ENCODE measurements around the gene LRRC15.
A peak's percentile ranks its signal among the peaks of the same experiment; 100 is the strongest.

LRRC15 gene

DNA sequence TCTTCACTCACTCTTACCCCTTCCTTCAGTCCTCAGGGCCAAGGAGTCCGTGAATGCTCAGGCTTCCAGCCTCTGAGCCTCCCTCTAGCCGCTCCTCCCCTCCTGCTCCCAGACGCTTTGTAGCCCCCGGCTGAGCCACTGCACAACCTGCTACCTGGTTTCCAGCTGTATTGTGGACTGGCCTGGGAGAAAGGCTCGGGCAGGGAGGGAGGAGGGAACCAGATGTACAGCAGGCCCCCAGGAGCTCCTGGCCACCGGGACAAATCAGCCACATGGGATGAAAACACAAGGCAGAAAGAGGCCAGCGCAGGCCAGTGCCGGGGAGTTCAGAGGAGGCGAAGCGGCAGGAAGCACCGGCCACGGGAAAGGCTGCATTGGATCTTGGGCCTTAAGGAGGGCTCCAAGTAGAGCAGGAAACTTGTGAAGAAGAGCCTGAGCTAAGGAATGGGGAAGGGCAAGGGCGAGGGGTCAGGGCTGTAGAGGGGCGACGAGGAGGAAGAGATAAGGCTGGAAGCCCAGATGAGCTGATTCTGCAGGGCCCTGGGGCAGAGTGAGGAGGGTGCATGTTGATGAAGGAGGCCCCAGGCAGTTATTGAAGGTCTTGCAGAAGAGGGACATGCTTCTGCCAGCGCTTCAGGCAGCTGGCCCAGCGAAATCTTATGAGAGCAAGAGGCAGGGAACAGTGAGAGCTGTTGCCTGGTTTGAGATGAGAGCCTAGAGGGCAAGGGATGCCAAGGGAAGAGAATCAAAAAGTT is 32.8 kb downstream of the LRRC15 start:
- DNase-seq (ENCODE audit: low read depth in 3 of 3, low spot score in 1 of 3) = no peak

DNA sequence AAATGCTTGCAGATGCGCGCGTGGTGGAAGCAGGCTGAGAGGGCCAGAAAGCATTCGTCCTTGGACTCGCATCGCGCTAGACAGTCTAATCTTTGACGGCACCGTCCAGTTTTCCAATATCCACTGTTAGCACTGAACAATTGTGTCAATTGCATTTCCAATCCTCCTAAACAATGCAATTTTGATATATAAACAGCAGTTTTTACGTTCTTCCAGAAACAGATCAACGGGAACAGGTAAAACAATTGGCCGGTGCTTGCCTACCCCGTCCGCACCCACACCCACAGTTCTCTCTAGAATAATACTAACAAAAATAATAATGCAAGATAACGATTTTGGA is 35.6 kb downstream of the LRRC15 start:
- DNase-seq (ENCODE audit: low read depth in 3 of 3, low spot score in 1 of 3) = no peak

DNA sequence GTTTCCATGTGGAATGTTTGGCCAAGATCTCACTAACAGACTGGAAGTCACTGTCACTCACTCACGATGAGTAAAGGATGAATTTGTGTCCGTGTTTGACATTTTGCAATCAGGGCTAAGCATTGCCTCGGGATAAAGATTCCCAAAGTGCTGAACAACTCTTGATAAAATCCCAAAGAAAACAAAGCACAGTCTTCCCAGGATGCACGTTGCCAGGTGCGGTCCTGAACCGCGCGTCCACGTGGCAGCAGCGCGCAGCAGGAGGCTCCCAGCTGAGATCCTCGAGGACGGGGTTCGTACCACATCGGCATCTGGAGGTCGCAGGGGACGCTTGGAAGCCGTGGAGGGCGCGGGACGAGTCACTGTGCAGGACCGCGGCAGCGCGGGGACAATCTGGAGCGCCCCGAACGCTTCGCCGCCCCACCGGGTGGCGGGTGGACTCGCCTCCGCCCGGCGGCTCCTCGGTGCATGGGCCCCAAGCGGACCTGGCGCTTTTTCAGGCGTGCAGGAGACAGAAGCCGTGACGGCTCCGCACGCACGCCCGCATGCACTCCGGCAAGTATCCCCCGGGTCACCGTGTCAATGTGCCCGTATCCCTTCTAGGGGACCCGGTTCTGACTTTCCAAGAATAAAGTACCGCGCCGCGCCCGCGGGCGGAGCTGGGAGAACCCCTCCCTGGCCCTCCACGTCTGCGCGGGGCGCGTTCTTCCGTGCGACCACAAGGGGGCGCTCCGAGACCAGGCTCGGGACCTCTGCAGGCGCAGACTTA is 36.1 kb downstream of the LRRC15 start:
- peak; percentile 63 to 92 (median 82) for DNase-seq (ENCODE audit: low read depth in 3 of 3, low spot score in 1 of 3)

DNA sequence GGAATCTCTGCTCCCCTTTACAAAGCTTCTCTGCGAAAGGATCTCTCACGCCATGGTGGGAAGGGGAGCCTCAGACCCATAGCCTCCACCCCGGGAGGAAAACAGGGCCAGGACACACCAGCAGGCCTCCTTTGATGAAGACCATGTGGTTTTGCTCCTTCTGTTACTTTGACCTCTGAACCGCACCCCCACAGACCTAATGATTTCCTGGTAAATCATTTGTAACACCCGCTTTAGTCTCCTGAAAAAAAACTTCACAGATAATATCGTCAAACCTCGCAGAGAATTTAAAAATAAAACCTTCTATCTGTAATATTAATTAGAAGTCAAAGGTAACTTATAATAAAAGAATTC is 36.7 kb downstream of the LRRC15 start:
- no peak for DNase-seq (ENCODE audit: low read depth in 3 of 3, low spot score in 1 of 3)

DNA sequence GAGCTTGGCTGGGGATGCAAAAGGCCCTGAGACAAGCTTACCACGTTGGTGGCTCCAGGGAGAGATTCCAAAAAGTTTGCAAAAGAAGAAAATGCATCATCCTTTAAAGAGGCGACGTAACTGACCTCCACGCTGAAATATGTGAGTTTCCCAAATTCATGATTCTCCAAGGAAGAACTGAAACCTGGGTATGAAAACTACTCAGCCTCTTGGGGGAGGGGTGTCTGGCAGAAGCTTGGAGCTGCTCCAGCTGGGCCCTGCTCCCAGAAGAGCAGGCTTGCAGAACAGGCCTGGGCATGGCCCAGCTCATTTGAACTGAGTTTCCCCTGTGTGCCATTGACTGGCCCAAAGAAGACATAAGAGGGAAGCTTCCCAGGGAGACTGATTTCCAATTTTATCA is 39.0 kb downstream of the LRRC15 start:
- no peak for DNase-seq (ENCODE audit: low read depth in 3 of 3, low spot score in 1 of 3)

DNA sequence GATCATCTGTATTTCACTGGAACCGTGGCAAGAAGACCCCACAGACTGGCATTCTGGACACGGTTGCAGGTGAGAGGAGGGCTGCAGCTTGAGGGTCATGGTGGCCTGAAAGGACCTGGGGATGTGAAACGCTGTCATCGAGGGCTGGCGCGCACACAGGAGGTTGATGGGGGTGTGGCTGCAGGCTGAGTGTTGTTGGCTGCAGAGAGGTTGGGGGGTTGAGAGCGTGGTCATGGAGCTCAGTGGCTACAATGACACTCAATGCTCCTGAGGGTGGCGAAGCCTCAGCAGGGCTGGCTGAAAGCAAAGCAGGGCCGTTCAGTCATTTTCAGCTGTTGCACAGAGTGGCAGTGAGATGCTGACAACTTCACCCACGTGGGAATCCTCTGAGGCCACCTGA is 39.4 kb downstream of the LRRC15 start:
- no peak for DNase-seq (ENCODE audit: low read depth in 3 of 3, low spot score in 1 of 3)

DNA sequence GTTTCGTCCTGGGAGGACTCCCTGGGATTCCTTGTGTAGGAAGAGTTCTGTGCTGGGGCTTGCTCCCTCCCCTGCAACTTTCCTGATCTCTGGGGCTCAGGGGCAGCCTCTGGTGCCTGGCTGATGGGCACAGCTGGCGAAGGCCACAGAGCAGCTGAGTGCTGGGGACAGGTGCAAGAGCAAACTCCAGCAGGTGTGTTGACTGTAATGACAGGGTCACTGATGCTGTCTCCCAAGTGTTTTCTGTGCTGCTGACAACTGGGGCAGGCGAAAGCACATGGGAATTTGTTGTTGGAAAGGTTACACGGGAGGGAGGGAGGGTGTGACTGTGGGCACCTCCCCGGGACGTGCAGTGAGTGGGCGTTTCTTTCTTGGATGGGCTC is 40.0 kb downstream of the LRRC15 start:
- DNase-seq (ENCODE audit: low read depth in 3 of 3, low spot score in 1 of 3) = no peak

DNA sequence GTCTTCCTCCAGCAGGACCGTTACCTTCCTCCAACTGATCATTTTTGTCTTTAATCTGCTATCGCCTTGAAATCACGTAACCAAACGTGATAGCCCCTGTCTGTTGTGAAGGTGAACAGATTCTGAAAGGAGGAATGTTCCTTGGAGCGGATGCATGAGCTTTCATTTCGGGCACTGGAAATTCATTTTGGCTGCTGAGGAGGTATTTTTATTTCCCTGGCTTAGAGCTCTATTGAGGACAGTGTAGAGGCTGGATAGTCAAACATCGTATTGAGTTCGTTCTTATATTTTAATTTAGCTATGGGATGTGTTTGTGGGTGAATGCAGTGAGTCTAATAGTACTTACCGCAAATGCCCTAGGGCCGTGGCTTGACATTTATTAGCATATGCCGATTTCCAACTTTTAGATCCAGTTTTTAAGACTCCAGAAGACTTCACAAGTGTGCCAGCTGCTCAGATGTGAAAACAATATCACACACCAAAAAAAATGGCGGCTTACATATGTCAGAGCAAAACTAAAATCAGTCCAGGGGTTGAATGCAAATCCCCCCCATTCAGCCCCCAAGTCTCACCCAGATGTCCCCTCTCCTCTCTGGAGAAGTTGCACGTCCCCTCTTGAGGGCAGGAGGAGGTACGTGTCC is 40.5 kb downstream of the LRRC15 start:
- DNase-seq (ENCODE audit: low read depth in 3 of 3, low spot score in 1 of 3) = no peak

DNA sequence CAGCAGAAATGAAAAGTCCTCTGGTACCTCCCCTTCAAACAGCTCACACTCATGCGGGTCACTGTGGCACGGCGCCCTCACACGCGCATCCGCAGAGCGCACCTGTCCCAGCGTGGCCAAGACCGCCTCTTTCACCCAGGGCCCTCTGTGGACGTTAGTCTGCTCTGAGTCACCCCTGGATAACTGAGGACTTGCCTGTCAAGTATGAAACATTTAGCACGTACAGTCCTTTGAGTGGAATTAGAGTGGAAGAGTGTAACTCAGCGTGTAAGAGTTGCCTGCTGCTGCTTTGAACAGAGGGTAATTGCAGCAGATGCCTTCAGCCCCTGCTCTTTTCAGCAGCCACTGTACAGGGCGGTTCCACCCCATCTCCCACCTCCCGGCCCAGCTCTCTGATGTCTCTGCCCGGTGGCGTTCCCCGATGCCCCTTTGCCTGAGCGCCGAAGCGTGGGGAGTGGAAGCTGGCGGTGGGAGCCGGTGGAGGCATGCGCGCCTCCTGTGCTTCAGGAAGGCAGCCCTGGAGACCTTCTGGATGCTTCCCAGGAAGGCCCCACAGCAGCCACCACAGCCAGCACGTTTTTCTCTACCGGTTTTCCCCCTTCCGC is 41.4 kb downstream of the LRRC15 start:
- no peak for DNase-seq (ENCODE audit: low read depth in 3 of 3, low spot score in 1 of 3)

DNA sequence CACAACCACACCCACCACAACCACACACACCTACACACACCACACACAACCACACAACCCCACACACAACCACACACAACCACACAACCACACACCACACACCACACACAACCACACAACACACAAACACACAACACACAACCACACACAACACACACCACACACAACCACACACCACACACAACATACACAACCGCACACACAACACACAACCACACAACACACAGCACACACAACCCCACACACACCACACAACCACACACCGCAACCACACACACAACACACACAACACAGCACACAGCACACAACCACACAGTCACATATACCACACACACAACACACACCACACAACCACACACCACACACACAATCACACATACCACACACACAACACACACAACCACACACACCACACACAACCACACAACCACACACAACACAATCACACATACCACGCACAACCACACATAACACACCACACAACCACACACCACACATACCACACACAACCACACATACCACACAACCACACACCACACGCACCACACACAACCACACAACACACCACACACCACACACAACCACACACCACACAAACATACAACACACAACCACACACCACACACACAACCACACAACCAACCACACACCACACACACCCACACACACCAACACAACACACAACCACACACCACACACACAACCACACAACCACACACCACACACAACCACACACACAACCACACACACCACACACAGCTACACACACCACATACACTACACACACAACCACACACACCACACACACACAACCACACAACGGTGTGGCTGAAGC is 42.1 kb downstream of the LRRC15 start:
- no peak for DNase-seq (ENCODE audit: low read depth in 3 of 3, low spot score in 1 of 3)

DNA sequence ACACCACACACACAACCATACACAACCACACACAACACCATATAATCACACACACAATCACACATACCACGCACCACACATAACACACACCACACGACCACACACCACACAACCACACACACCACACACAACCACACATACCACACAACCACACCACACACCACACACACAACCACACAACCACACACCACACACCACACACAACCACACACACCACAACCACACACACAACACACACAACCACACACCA is 42.6 kb downstream of the LRRC15 start:
- no peak for DNase-seq (ENCODE audit: low read depth in 3 of 3, low spot score in 1 of 3)

DNA sequence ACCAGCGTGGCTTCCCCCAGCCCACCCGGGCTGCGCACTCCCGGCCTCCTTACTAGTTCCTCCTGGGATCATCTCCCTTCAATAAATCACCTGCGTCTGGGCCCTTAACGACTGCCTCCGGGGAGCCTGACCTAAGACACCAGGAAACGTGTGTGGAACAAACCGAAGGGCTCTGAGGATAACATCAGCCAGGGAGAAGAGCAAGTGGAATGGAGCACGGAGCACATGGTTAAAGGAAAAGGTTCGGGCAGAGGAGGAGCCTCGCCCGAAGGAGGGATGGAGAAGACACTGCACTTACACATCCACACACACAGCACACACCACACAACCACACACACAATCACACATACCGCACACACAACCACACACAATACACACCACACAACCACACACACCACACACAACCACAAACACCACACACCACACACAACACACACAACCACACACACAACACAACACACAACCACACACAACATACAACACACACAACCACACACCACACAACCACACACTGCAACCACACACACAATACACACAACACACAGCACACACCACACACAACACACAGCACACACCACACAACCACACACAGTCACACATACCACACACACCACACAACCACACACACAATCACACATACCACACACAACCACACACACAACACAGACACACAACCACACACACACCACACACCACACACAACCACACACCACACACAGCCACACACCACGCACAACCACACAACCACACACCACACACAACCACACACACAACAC is 43.2 kb downstream of the LRRC15 start:
- DNase-seq (ENCODE audit: low read depth in 3 of 3, low spot score in 1 of 3) = no peak

DNA sequence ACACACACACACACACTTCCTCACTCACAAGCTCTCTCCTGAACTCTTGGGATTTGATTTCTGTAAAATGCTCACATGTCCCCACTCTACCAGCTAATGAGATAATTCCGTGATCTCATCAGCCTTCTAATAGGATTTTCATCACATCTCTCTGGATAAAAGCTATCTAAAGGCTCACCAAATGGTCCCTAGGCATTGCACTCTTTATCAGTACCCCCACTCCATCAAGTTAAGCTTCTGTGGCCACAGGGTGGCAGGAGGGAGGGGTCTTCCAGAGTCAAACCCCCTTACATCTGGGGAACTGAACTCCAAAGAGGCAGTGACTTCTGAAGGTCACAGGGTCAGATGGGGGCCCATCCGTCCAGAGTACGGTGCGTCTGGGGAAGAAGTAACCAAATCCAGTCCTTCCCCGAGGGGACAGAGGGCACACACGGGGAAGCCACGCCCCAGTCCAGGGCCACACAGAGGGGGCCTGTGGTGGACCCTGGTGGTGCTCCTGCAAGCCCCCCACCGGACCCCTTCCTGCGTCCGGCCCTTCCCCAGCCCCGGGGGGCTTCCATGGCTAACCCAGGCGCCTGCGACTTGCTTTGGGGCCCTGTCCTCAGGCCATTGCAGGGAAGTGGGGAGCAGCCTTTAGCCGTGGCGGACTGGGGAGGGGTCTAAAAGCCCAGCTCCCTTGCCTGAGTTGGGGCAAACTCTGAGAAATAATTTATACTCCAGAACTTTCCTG is 44.0 kb downstream of the LRRC15 start:
- no peak for DNase-seq (ENCODE audit: low read depth in 3 of 3, low spot score in 1 of 3)

DNA sequence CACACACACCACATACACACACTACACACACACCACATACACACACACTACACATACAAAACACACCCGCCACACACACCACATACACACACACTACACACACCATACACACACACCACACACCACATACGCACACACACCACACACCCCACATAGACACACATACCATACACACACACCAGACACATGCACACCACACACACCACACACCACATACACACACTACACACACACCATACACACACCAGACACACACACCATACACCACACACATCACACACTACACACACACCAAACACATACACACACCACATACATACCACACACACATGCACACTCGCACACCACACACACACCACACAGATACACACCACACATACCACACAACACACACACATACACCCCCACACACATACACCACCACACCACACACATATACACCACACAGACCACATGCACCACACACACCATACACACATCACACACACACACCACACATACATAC is 44.7 kb downstream of the LRRC15 start:
- no peak for DNase-seq (ENCODE audit: low read depth in 3 of 3, low spot score in 1 of 3)

DNA sequence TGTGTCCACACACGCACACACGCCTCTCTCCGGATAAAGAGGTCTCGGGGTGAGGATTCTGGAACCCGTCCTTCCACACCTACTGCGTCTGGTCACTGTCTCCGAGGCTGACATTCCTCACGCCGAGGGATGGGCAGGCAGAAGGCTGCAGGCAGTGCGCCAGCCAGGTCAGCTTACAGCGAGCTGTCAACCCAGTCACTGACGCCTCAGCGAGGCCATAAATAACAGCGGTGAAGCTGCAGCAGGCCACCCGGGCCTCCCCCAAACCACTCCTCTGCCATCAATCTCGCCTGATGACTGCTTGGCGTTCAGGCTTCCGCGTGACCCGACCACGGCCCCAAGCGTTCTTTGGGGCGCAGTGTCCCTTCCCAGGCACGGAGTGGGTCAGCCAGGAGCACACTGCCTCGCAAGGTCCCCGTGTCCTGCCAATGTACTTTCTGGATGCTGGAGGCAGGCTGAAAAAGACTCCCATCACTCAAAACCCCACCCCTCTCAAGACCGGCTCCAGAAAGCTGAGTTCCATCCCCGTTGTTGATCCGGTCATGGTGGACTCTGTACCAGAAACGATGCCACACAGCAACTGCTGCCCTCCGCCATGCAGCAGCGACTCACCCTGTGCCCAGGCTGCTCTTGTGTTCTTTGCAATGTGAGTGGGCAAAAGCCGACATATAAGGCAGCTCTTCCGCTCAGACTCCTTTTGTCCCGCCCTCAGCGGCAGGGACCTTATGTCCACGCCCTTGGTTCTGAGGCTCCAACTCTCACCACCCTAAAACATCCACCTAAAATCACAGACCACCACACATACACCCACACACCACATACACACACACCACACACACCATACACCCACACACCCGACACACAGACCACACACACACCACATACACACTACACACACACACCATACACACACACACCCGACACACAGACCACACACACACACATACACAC is 45.5 kb downstream of the LRRC15 start:
- DNase-seq (ENCODE audit: low read depth in 3 of 3, low spot score in 1 of 3) = no peak

DNA sequence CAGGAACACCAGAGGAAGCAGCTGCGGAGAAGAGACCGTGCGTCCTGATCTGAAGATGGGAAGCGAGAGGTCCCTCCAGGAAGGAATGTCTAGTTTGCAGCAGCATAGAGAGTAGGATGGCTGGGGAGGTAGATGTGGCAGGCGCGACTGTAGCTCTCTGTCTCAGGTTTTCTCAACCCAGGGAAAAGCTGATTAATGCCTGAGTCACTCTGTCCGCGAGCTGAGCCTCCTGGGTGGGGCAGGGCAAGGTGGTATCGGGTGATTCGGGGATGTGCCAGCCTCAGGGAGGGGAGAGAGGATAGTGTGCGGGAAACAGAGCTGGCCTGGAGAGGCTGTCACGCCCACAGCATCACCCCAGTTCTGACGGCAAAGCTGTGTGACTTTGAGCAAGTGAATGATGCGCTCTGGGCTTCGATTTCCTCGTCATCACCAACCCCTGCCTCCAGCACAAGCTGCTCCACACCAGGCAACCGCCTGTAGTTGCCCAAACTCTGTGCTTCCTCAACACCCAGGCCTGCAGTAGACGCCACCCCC is 46.8 kb downstream of the LRRC15 start:
- no peak for DNase-seq (ENCODE audit: low read depth in 3 of 3, low spot score in 1 of 3)

DNA sequence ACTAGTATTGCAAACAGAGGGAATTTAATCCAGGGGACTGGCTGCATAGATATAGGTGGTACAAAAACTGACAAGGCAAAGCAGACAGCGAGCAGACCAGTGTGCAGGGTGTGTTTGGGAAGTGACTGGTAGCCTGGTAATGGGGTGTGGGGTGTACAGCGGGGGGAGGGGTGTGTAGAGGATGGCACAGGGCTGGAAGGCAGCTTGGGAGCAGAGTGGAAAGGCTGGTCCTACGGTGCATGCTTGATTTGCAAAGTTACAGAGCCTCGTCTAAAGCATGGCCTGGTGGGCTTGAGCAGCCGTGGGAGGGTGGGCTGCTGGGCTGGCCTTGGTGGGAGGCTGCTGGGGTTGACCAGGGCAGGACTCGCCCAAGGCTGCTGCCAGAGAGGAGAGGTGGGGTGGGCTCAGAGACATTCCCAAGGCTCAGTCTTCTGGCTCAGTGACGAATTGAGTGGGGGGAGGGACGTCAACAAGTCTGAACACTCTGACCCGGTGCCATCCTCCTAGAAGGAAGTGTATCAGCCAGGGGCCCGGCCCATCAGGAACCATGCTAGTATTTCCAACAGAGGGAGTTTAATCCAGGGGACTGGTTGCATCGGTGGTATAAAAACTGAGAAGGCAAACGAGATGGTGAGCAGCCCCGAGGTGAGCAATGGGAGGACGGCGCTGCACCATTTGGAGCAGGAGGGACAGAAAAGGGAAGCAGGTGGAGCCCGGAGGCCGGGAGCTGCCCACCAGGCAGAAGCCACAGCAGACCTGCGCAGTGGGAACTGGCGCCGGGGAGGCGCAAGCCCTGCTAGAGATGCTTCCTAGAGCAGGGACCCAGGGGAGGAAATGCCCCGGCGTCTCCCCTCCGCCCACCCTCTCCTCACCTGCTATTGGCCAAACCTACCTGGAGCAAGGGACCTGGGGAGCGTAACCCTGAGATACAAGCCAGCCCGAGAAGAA is 47.6 kb downstream of the LRRC15 start:
- DNase-seq (ENCODE audit: low read depth in 3 of 3, low spot score in 1 of 3) = no peak
